Mesodermal cell (in vitro differentiated cells): ENCODE data around the gene NUAK1.

Experiments
- H3K27ac ChIP-seq: 2 replicates; pipeline ENCODE4 v1.7.0; 2013; ENCODE audit warnings: mild to moderate bottlenecking, low read depth, low read length, moderate library complexity; ENCODE audit not compliant: severe bottlenecking
- H3K36me3 ChIP-seq: 2 replicates; pipeline ENCODE4 v1.7.1; 2013; ENCODE audit warnings: mild to moderate bottlenecking, low read length, moderate library complexity; ENCODE audit not compliant: control insufficient read depth, insufficient read depth
- H3K4me1 ChIP-seq: one replicate; pipeline ENCODE4 v1.7.1; 2013; ENCODE audit warnings: mild to moderate bottlenecking, low read length; ENCODE audit not compliant: insufficient read depth, control insufficient read depth, poor library complexity, severe bottlenecking
- H3K4me3 ChIP-seq: 2 replicates; pipeline ENCODE4 v1.7.0; 2013; ENCODE audit warnings: low read length, control low read depth, mild to moderate bottlenecking; ENCODE audit not compliant: insufficient read depth, poor library complexity, severe bottlenecking; ENCODE audit errors: extremely low read depth
- H3K9me3 ChIP-seq: 2 replicates; pipeline ENCODE4 v1.7.1; 2013; ENCODE audit warnings: mild to moderate bottlenecking, low read length, moderate library complexity; ENCODE audit not compliant: control insufficient read depth
- WGBS, 2 experiments: methylation state at CpG; one replicate each; pipeline ENCODE4 v1.1.5; 2013; ENCODE audit warnings: missing lambda C conversion rate in 2 of 2; ENCODE audit not compliant: insufficient coverage in 2 of 2; 5-methylcytosine and 5-hydroxymethylcytosine counted together

NUAK1 gene

GRCh38 chr12:106119301-106119700, 19.5 kb downstream of the NUAK1 start:
- Histone ChIP-seq H3K4me1 (peaks cover 54% of the 10 kb centered on the region), H3K4me3 (no peak overlapping the region), H3K27ac (peak overlapping the region; percentile 63), H3K36me3 (peaks cover 31% of the 10 kb centered on the region), H3K9me3 (no peaks in the 10 kb centered on the region)
- WGBS, 2 experiments: 75 to 90% methylated on average over 3 to 7 of the region's 9 CpGs

- Histone ChIP-seq H3K27ac (peak overlapping the region; percentile 63), H3K9me3 (no peaks in the 10 kb centered on the region), H3K4me1 (peaks cover 57% of the 10 kb centered on the region), H3K4me3 (no peak overlapping the region), H3K36me3 (peaks cover 31% of the 10 kb centered on the region)
- 85 to 95% methylated on average over 7 of the region's 8 CpGs for WGBS, 2 experiments
These were observed 20.2 kb downstream of the NUAK1 start for GRCh38 chr12:106118381-106119130.

- Histone ChIP-seq H3K4me1 (peaks cover 76% of the 10 kb centered on the region), H3K4me3 (no peak overlapping the region), H3K36me3 (peaks cover 18% of the 10 kb centered on the region), H3K9me3 (no peaks in the 10 kb centered on the region), H3K27ac (no peak overlapping the region)
- WGBS, 2 experiments: 54 to 55% methylated on average over 8 to 11 of the region's 11 CpGs
These were observed 23.3 kb downstream of the NUAK1 start for GRCh38 chr12:106115440-106115839.

GRCh38 chr12:106114447-106115068, 24.2 kb downstream of the NUAK1 start:
- Histone ChIP-seq H3K27ac (no peak overlapping the region), H3K36me3 (peaks cover 24% of the 10 kb centered on the region), H3K4me3 (no peak overlapping the region), H3K4me1 (peaks cover 76% of the 10 kb centered on the region), H3K9me3 (no peaks in the 10 kb centered on the region)
- WGBS, 2 experiments: 84 to 93% methylated on average over 4 to 5 of the region's 5 CpGs

GRCh38 chr12:106113824-106114446, 24.8 kb downstream of the NUAK1 start:
- Histone ChIP-seq H3K4me1 (peaks cover 76% of the 10 kb centered on the region), H3K36me3 (peaks cover 24% of the 10 kb centered on the region), H3K9me3 (no peaks in the 10 kb centered on the region), H3K4me3 (no peak overlapping the region), H3K27ac (peak overlapping the region; percentile 64)
- WGBS, 2 experiments: 97 to 98% methylated on average over 5 to 10 of the region's 10 CpGs

GRCh38 chr12:106113446-106113823, 25.3 kb downstream of the NUAK1 start:
- H3K36me3 ChIP-seq: peaks cover 24% of the 10 kb centered on the region
- peaks cover 77% of the 10 kb centered on the region for H3K4me1 ChIP-seq
- H3K27ac ChIP-seq: peak overlapping the region; percentile 64
- H3K4me3 ChIP-seq: no peak overlapping the region
- WGBS, 2 experiments: no CpG with 5 or more reads among the region's 1 CpG
- H3K9me3 ChIP-seq: no peaks in the 10 kb centered on the region

GRCh38 chr12:106113042-106113441, 25.7 kb downstream of the NUAK1 start:
- H3K36me3 ChIP-seq: peaks cover 24% of the 10 kb centered on the region
- peaks cover 79% of the 10 kb centered on the region for H3K4me1 ChIP-seq
- no peaks in the 10 kb centered on the region for H3K9me3 ChIP-seq
- 71 to 74% methylated on average over 6 of the region's 6 CpGs for WGBS, 2 experiments
- peak overlapping the region; percentile 64 for H3K27ac ChIP-seq
- no peak overlapping the region for H3K4me3 ChIP-seq

GRCh38 chr12:106112145-106112821, 26.5 kb downstream of the NUAK1 start:
- no peak overlapping the region for H3K4me3 ChIP-seq
- peaks cover 24% of the 10 kb centered on the region for H3K36me3 ChIP-seq
- WGBS, 2 experiments: 66 to 73% methylated on average over 12 of the region's 13 CpGs
- H3K27ac ChIP-seq: no peak overlapping the region
- H3K4me1 ChIP-seq: peaks cover 86% of the 10 kb centered on the region
- no peaks in the 10 kb centered on the region for H3K9me3 ChIP-seq

GRCh38 chr12:106110626-106111300, 28.0 kb downstream of the NUAK1 start:
- WGBS, 2 experiments: 91 to 100% methylated on average over 1 to 3 of the region's 4 CpGs
- Histone ChIP-seq H3K27ac (no peak overlapping the region), H3K36me3 (peaks cover 28% of the 10 kb centered on the region), H3K4me3 (no peak overlapping the region), H3K4me1 (peaks cover 91% of the 10 kb centered on the region), H3K9me3 (no peaks in the 10 kb centered on the region)

GRCh38 chr12:106109168-106109910, 29.4 kb downstream of the NUAK1 start:
- Histone ChIP-seq H3K36me3 (peaks cover 37% of the 10 kb centered on the region), H3K4me1 (peaks cover 80% of the 10 kb centered on the region), H3K27ac (peak overlapping the region; percentile 61), H3K9me3 (no peaks in the 10 kb centered on the region), H3K4me3 (no peak overlapping the region)
- 0 to 52% methylated on average over 1 to 2 of the region's 4 CpGs for WGBS, 2 experiments
